IMR-90 (cell line): ENCODE measurements around the gene IFT25. TPM values are rescaled to one million over a fixed set of nuclear protein-coding genes. Genes with fewer than 3 reads are reported as not detected.

Source experiments
- ATAC-seq: fragments of 200-7000 bp; cut with Tn5 transposase; 2 replicates; pipeline ENCODE4 v1.9.1; 2020; ENCODE audit warnings: low read depth, mild to moderate bottlenecking, moderate library complexity
- BruUV-seq: library from RNA; stranded (reverse); fragments of 400-500 nt; replicated peaks from 2 replicates; lab custom pipeline; 2021; lab: Mats Ljungman, UMichigan
- CTCF ChIA-PET: fragments of 300-600 bp; formaldehyde crosslinking; extraction: SDS; loops from one replicate; lab custom pipeline; 2021; ENCODE audit warnings: antibody characterized with exemption; lab: Yijun Ruan, JAX
- POLR2A ChIA-PET: fragments of 300-600 bp; sonication (Branson Sonifier 250); formaldehyde crosslinking; loops from one replicate; lab custom pipeline; 2022; ENCODE audit warnings: antibody characterized with exemption; ENCODE audit not compliant: unreplicated experiment; lab: Charles Lee
- DNase-seq: peaks from one replicate; pipeline ENCODE4 v3.0.0; 2013
- H2AFZ ChIP-seq: replicated peaks from 2 replicates; pipeline ENCODE3; 2013; ENCODE audit warnings: low read length, mild to moderate bottlenecking; ENCODE audit not compliant: poor library complexity
- H2AK5ac ChIP-seq: 2 replicates; pipeline ENCODE4 v1.6.1; 2013; ENCODE audit warnings: low read depth, low read length, inconsistent platforms
- H2AK9ac ChIP-seq: replicated peaks from 2 replicates; pipeline ENCODE3; 2013; ENCODE audit warnings: mild to moderate bottlenecking, low read depth, low read length, moderate library complexity; ENCODE audit not compliant: poor library complexity
- H2BK120ac ChIP-seq: 2 replicates; pipeline ENCODE4 v1.6.1; 2013; ENCODE audit warnings: low read depth, low read length, inconsistent platforms
- H2BK15ac ChIP-seq: 3 replicates; pipeline ENCODE4 v1.6.1; 2013; ENCODE audit warnings: low read depth, low read length, inconsistent platforms
- H2BK20ac ChIP-seq: 2 replicates; pipeline ENCODE4 v1.6.1; 2013; ENCODE audit warnings: low read depth, mild to moderate bottlenecking, inconsistent platforms, low read length, moderate library complexity
- H2BK5ac ChIP-seq: 2 replicates; pipeline ENCODE4 v1.6.1; 2013; ENCODE audit warnings: mild to moderate bottlenecking, low read depth, low read length, inconsistent platforms; ENCODE audit not compliant: poor library complexity, severe bottlenecking
- H3K14ac ChIP-seq: replicated peaks from 2 replicates; pipeline ENCODE4 v1.6.1; 2013; ENCODE audit warnings: low read depth, low read length, inconsistent platforms
- H3K18ac ChIP-seq: 2 replicates; pipeline ENCODE4 v1.6.1; 2013; ENCODE audit warnings: low read depth, low read length, control low read depth
- H3K23ac ChIP-seq: 2 replicates; pipeline ENCODE4 v1.6.1; 2013; ENCODE audit warnings: low read depth, low read length, inconsistent platforms
- H3K27ac ChIP-seq: 2 replicates; pipeline ENCODE4 v1.5.1; 2013; ENCODE audit warnings: mild to moderate bottlenecking, control low read depth, low read length; ENCODE audit not compliant: insufficient read depth
- H3K27me3 ChIP-seq: 2 replicates; pipeline ENCODE4 v1.6.1; 2013; ENCODE audit warnings: low read length; ENCODE audit not compliant: control insufficient read depth, insufficient read depth
- H3K36me3 ChIP-seq: 2 replicates; pipeline ENCODE4 v1.6.1; 2013; ENCODE audit warnings: low read length, mixed read lengths; ENCODE audit not compliant: control insufficient read depth, insufficient read depth
- H3K4ac ChIP-seq: 2 replicates; pipeline ENCODE4 v1.6.1; 2013; ENCODE audit warnings: low read depth, low read length, inconsistent platforms
- H3K4me1 ChIP-seq: 2 replicates; pipeline ENCODE4 v1.6.1; 2013; ENCODE audit warnings: low read length, mixed read lengths; ENCODE audit not compliant: control insufficient read depth, insufficient read depth
- H3K4me2 ChIP-seq: 2 replicates; pipeline ENCODE4 v1.6.1; 2013; ENCODE audit warnings: low read depth, mild to moderate bottlenecking, control low read depth, low read length, moderate library complexity
- H3K4me3 ChIP-seq: 2 replicates; pipeline ENCODE4 v1.5.1; 2013; ENCODE audit warnings: low read depth, mild to moderate bottlenecking, control low read depth, low read length, moderate library complexity; ENCODE audit not compliant: insufficient read depth
- H3K56ac ChIP-seq: 2 replicates; pipeline ENCODE4 v1.6.1; 2013; ENCODE audit warnings: low read length, inconsistent platforms; ENCODE audit not compliant: insufficient read depth; ENCODE audit errors: extremely low read depth
- H3K79me1 ChIP-seq, 2 experiments: 2 replicates each; pipeline ENCODE4 v1.6.1; 2013; ENCODE audit warnings: low read length in 2 of 2, inconsistent platforms in 1 of 2, low read depth in 1 of 2
- H3K9ac ChIP-seq: 2 replicates; pipeline ENCODE4 v1.6.1; 2013; ENCODE audit warnings: low read depth, low read length, control low read depth
- H3K9me1 ChIP-seq: 2 replicates; pipeline ENCODE4 v1.6.1; 2013; ENCODE audit warnings: low read length, inconsistent platforms; ENCODE audit not compliant: insufficient read depth
- H3K9me3 ChIP-seq: 2 replicates; pipeline ENCODE4 v1.6.1; 2013; ENCODE audit warnings: low read length; ENCODE audit not compliant: control insufficient read depth, insufficient read depth
- H4K20me1 ChIP-seq: 2 replicates; pipeline ENCODE4 v1.6.1; 2013; ENCODE audit warnings: low read length, inconsistent platforms; ENCODE audit not compliant: insufficient read depth
- H4K5ac ChIP-seq: 2 replicates; pipeline ENCODE4 v1.6.1; 2013; ENCODE audit warnings: mild to moderate bottlenecking, low read depth, low read length, control low read depth
- H4K8ac ChIP-seq, 2 experiments: 2 replicates each; pipeline ENCODE4 v1.6.1; 2013; ENCODE audit warnings: low read depth in 2 of 2, low read length in 2 of 2, control low read depth in 1 of 2, inconsistent platforms in 1 of 2
- H4K91ac ChIP-seq: 2 replicates; pipeline ENCODE4 v1.6.1; 2013; ENCODE audit warnings: low read depth, low read length, inconsistent platforms; ENCODE audit not compliant: insufficient read depth
- BHLHE40 ChIP-seq: fragments of 150-350 bp; IDR thresholded peaks from 2 replicates; pipeline ENCODE4 v1.6.1; 2016; ENCODE audit warnings: mild to moderate bottlenecking, low read depth, low read length
- CEBPB ChIP-seq: IDR thresholded peaks from 2 replicates; pipeline ENCODE4 v1.6.1; 2012; ENCODE audit warnings: low read depth, low read length, improper control_type of control experiment
- MAFK ChIP-seq: IDR thresholded peaks from 2 replicates; pipeline ENCODE4 v1.6.1; 2012; ENCODE audit warnings: low read depth, low read length, improper control_type of control experiment
- WGBS, 2 experiments: methylation state at CpG; one replicate each; pipeline versions ENCODE4 v1.1.5 to v1.1.7; 2013; ENCODE audit warnings: missing lambda C conversion rate in 2 of 2; ENCODE audit not compliant: insufficient read length in 1 of 2; ENCODE audit errors: extremely low coverage in 2 of 2; 5-methylcytosine and 5-hydroxymethylcytosine counted together
- dilution Hi-C: fragments of 300-500 bp; cut with HindIII; formaldehyde crosslinking; loops from one replicate; pipeline ENCODE4 v1.14.3; 2018; ENCODE audit warnings: low sequenced_read_pairs; ENCODE audit not compliant: unreplicated experiment
- in situ Hi-C: fragments of 300-500 bp; cut with MboI; formaldehyde crosslinking; loops from 3 replicates; pipeline ENCODE4 v1.14.3; 2019; ENCODE audit warnings: low sequenced_read_pairs, inconsistent platforms, mixed read lengths
- intact Hi-C: fragments of 100-400 bp; cut with micrococcal nuclease; formaldehyde crosslinking; loops from 2 replicates; pipeline ENCODE4 v1.10.0; 2022
- polyA plus RNA-seq, 3 experiments: library from polyadenylated mRNA; depleted of rRNA; stranded (reverse); fragments of >200 nt; gene quantifications; 2 replicates each; pipeline ENCODE4 v1.2.3, GENCODE V29; 2012; ENCODE audit warnings: low replicate concordance in 1 of 3
- total RNA-seq: library from RNA; depleted of rRNA; stranded (reverse); fragments of >200 nt; gene quantifications from 2 replicates; pipeline ENCODE4 v1.2.3, GENCODE V29; 2012
- TF ChIP-seq, protein P1 (sequence below): fragments of 150-350 bp; IDR thresholded peaks from 2 replicates; pipeline ENCODE4 v1.6.1; 2017; ENCODE audit warnings: mild to moderate bottlenecking, antibody characterized with exemption, low read length, low read depth

IFT25 gene
- total and polyA plus RNA-seq, 2 of the 4 experiments (the other 2 are of a cell fraction): 9.1 to 38.0 TPM

DNA sequence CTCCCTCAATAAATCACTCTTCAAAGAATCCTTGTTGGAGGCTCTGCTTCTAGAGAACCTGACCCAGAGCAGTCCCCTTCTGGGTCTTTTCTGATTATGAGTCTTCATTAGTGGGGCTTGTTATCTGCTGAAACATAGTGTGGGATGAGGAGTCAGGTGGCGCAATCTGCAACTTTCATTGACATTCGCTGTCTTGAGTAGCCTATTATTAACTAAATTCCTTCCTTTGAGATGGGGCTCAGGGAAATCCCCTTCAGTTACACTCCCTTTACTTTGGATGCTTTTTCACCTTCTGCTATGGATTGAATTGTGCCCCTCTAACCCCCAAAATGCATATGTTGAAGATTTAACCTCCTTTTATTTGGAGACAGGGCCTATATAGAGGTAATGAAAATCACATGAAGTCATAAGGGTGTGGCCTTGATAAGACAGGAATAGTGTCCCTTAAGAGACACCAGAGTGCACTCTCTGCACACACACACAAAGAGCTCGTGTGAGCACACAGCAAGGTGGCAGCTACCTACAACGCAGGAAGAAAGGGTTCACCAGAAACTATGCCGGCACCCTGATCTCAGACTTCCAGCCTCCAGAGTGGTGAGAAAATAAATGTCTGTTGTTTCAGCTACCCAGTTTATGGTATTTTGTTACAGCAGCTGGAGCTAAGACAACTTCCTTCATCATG lies 32.0 kb downstream of the IFT25 start:
- peaks cover 11% of the 10 kb centered on the region for H3K36me3 ChIP-seq
- ChIA-PET POLR2A (interaction anchor here (0.6 kb wide), 1 partner anchor 13 kb away, joined by 8 read pairs; no protein-coding TSS in a partner anchor), CTCF (no interaction called here)
- H2AK9ac ChIP-seq: no peak overlapping the region
- H2BK120ac ChIP-seq: no peak overlapping the region
- no peak overlapping the region for H3K14ac ChIP-seq
- no peak for DNase-seq
- intact Hi-C loops (no loop called here), dilution Hi-C loops (no loop called here), in situ Hi-C loops (no loop called here)
- H4K91ac ChIP-seq: no peak overlapping the region
- no peak overlapping the region for H2AK5ac ChIP-seq
- no peak overlapping the region for H2BK20ac ChIP-seq
- H4K5ac ChIP-seq: no peak overlapping the region
- H3K9me3 ChIP-seq: no peaks in the 10 kb centered on the region
- H2BK5ac ChIP-seq: no peak overlapping the region
- no peak overlapping the region for H2BK15ac ChIP-seq
- no peak for TF ChIP-seq BHLHE40
- TF ChIP-seq MAFK: no peak
- no peak for TF ChIP-seq CEBPB
- TF ChIP-seq, protein P1, sequence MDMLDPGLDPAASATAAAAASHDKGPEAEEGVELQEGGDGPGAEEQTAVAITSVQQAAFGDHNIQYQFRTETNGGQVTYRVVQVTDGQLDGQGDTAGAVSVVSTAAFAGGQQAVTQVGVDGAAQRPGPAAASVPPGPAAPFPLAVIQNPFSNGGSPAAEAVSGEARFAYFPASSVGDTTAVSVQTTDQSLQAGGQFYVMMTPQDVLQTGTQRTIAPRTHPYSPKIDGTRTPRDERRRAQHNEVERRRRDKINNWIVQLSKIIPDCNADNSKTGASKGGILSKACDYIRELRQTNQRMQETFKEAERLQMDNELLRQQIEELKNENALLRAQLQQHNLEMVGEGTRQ: no peak
- no TSS peak for BruUV-seq
- H3K79me1 ChIP-seq: no peaks in the 10 kb centered on the region
- no peaks in the 10 kb centered on the region for H4K20me1 ChIP-seq
- no peak overlapping the region for H3K4me2 ChIP-seq
- H3K27me3 ChIP-seq: no peaks in the 10 kb centered on the region
- no peak overlapping the region for H3K18ac ChIP-seq
- no peak overlapping the region for H3K9ac ChIP-seq
- no peak overlapping the region for H3K4me3 ChIP-seq
- WGBS, 2 experiments: no CpG with 5 or more reads among the region's 5 CpGs
- no peak overlapping the region for H2AFZ ChIP-seq
- no peak overlapping the region for H3K4ac ChIP-seq
- ATAC-seq: no peak
- no peak overlapping the region for H4K8ac ChIP-seq
- peaks cover 1% of the 10 kb centered on the region; the same call in 1 of the 2 replicates for H3K9me1 ChIP-seq
- H3K56ac ChIP-seq: no peak overlapping the region
- no peak overlapping the region for H3K23ac ChIP-seq
- no peak overlapping the region for H3K27ac ChIP-seq
- peaks cover 6% of the 10 kb centered on the region for H3K4me1 ChIP-seq
